HG03571 (cell line): ENCODE measurements around the gene HSF4.

Source experiments
- ATAC-seq: cut with Tn5 transposase; IDR thresholded peaks from one replicate; pipeline ENCODE4 v1.9.1; 2021; ENCODE audit not compliant: unreplicated experiment

The HSF4 gene

DNA sequence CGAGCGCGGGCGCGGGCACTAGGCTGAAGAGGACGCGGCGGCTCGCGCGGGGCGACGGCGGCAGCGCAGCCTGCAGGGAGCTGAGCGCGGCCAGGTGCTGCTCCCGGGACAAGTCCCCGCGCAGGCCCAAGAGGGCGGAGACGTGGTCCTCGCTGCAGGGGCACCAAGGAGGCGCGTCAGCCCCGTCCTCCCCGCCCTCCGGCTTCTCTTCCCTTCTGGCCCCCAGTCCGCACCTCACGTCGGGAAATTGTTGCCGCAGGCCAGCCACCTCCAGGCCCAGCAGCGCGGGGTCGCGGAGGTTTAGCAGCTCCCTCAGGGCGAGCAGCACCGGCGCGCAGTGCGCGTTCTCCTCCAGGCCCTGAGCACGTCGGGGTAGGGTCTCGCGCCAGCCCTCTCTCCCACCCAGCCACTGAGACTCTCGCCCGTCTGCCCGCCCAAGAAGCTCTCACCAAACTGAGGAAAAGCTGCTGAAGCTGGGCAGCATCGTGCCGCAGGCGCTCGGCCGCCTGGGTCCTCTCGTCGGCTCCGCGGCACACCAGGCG lies 20.0 kb downstream of the HSF4 start:
- ATAC-seq, result no peak

DNA sequence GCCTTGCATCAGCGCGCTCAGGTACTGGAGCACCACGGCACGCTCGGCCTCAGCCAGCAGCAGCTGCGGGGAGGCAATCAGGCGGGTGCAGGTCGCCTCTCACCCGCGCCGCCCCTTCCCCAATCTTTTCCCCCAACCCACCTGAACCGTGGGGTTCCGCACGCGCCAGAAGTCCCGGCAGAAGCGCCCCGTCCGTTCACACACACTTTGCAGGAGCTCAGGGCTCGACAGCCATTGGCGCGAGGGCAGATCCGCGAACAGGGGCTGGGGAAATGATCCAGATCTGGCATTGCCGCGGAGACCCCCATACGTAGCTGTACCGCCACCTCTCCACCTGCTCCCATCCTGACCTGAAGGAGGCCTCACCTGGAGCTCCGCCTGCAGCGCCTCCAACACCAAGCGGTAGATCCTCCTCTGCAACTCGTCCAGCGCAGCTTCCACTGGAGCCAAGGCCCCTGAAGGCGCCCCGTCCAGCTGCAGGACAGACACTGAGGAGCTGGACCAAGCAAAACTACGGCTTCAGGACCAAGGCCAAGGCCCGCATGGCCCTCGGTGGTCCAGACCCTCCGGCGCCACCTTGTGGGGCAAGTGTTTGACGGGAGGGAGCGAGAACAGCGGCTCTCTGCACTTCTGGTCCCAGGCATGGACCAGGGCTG lies 20.6 kb downstream of the HSF4 start:
- no peak for ATAC-seq

DNA sequence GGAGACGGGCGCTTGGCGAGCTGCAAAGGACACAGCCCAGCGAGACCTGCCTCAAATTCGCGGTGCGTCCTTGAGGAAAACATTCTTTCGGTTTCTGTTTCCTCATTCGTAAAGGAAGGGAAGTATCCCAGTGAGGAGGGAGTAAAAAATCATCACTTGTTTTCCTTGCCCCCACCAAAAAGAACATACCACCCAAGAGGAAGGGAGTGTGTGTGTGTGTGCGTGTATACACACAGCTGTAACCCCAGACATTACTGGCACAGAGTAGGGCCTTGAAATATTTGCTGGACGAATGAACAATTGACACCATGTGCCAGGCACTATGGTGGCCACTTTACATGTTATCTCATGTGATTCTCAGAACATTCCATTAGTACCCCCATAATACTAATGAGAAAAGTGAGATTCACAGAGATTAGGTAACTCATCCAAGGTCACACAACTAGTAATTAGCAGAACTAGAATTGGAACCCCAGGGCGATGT lies 21.1 kb downstream of the HSF4 start:
- ATAC-seq, result no peak

DNA sequence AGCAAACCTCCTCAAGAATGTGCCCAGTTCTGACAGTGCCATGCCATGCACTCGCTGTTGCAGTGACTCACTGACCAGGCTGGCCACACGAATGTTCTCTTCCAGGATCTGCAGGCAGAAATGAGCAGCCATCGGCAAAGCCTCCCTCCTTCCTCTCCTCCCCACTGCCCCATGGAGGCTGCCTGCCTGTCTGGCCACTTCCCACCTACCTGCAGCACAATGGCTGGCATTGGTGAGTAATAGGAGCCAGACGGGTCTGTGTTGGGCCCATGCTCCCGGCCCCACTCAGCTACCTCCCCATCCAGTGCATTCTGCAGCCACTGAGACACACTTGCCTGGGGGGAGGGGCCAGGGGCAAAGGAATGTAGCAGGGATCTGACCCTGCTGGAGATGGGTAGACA lies 22.0 kb downstream of the HSF4 start:
- no peak for ATAC-seq

DNA sequence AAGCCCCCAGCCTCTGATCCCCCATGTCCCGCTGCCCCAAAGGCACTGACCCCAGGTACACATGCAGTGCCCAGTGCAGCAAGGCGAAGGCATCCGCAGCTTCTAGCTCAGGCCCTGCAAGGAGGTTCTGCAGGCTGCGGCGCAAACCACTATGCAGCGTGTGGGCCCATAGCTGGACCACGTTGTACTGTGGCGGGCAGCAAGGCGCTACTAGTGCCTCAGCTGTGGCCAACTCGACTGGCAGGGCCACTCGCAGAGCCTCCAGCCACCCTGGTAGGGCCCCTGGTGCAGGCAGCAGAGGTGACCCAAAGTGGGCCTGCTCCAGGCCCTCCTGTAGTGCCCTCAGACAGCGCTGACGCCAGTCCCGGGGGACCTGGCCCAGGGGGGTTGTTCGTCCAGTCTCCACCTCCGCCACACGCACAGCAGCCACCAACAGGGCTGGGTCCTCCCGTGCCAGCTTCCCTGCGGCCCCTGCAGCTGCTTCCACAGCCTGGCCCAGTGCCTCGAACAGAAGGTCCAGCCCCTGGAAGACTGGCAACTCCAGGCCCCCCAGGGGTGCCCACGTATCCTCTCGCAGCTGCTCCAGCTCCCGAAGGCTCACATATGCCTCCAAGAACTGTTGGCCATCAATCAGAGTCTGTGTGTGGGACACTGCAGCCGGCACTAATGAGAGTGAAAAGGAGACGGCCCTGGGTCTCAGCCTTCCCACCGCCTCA lies 22.8 kb downstream of the HSF4 start:
- ATAC-seq, result no peak

- ATAC-seq, result no peak
Measured at GRCh38 chr16:67188323-67188722, 23.8 kb downstream of the HSF4 start.

GRCh38 chr16:67188798-67189197 lies 24.3 kb downstream of the HSF4 start:
- ATAC-seq, result no peak

GRCh38 chr16:67190041-67190440 lies 25.5 kb downstream of the HSF4 start, which contains the start of gene EXOC3L1:
TSS of gene EXOC3L1 (minus strand) at chr16:67190136. CDS start at chr16:67189676, 460 bp downstream.
- ATAC-seq, result no peak

DNA sequence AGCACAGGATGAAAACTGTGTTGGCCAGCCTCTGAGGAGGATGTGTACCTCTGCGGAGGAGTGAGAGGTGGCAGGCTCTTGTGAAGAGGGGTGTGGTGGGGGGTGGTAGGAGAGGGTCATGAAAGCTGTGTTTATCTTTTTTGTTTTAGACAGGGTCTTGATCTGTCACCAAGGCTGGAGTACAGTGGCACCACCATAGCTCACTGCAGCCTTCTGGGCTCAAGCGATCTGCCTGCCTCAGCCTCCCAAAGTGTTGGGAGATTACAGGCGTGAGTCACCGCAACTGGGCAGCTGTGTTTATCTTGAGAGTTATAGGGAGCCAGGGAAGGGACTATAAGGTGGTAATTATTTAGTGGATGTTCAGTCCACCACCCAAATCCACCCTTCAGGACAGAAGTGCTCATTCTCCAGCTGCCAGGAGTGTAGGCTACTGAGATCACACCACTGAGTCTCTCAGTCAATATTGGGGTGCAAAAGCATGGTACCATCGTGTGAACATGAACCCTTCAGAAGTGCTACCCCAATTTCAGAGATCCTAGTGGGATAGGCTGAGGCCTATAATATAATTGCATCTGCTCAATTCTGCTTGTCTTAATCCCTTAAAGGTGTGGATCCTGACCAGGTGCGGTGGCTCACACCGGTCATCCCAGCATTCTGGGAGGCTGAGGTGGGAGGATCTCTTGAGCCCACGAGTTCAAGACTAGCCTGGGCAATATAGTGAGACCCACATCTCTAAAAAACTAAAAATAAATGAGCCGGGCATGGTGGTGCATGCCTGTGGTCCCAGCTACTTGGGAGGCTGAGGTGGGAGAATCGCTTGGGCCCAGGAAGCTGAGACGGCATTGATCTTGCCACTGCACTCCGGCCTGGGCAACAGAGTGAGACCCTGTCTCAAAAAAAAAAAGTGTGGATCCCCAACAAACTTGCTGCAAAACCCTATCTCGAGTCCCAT lies 26.2 kb downstream of the HSF4 start:
- ATAC-seq, result no peak

- no peak for ATAC-seq
Measured at GRCh38 chr16:67191411-67191994, 27.0 kb downstream of the HSF4 start.

DNA sequence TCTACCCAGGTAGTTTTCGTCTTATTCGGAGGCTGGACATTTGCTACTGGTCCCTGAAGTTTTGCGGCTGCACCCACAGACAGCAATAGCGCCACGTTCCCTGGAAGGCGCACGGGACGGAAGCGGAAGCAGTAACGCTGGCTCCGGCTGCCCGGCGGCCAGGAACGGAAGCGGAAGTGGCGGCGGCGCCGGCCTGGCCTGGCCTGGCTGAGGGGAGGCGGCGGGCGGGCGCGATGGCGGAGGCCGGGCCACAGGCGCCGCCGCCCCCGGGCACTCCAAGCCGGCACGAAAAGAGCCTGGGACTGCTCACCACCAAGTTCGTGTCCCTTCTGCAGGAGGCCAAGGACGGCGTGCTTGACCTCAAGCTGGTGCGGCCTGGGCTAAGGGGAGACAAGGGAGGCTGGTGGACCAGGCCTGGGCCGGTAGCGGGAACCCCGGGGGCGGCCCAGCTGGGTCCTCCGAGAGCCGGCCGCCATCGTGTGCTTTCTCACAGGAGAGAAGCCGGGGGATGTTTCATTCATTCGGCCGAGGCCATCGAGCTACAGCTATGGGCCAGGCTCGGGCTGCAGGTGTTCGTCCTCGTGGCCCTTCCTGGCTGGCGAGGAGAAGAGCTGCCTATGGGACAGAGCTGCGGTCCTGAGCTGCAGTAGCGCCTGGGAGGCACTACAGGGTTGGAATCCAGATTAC lies 27.6 kb downstream of the HSF4 start, which contains the start of gene E2F4:
E2F4 (plus strand) TSS at position 161 of the 687 bp plus-strand sequence; CDS start at position 234, 73 bp downstream.
- ATAC-seq, result peak; percentile 68

DNA sequence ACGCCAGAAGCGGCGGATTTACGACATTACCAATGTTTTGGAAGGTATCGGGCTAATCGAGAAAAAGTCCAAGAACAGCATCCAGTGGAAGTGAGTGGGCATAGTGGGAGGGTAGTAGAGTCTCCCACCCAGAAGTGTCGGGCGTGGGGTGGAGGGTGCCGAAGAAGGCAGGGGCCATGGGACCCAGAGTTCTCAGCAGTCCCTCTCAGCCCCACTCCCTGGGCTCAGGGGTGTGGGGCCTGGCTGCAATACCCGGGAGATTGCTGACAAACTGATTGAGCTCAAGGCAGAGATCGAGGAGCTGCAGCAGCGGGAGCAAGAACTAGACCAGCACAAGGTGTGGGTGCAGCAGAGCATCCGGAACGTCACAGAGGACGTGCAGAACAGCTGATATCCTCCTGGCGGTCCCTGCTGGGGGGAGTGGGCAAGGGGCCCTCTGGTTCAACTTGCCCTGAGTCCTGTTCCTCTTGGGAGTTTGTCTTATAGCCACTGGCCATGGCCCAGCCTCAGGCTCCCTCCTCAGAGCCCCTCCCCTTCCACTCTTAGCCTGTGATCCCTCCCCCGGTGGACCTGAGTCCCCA lies 28.3 kb downstream of the HSF4 start:
- no peak for ATAC-seq

DNA sequence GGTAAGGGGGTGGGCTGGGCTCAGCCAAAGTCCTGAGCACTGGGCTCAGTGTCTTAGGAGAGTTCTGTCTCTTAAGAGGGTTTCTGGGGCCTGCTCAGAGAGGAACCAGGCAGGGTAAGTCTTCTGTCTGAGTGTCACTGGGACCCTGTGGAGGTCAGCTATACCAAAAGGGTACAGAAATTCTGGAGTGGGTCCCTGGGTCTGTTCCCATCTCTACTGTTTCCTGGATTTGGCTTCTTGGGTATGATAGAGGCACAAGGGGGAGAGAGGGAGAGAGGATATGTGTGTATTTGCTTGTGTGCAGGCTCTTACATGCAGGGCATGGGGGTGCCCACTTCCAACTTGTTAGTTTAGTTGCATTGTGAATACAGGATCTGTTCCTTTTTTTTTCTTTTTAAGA lies 29.0 kb downstream of the HSF4 start:
- ATAC-seq, result no peak

DNA sequence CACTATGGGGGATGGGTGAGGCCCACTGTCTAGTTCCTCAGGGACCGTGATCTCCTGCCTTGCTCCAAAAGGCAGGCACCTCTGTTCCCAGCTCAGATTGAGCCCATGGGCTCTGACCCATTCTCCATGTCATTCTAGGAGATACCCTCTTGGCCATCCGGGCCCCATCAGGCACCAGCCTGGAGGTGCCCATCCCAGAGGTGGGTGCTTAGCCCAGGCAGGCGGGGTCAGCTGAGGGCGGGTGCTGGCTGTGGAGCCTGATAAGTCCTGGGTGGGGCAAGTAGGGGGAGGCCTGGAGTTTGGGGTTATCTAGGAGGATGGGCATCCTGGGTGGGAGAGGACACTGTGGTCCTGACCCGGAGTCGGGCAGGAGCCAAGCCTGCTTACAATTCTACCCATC lies 29.7 kb downstream of the HSF4 start:
- no peak for ATAC-seq

DNA sequence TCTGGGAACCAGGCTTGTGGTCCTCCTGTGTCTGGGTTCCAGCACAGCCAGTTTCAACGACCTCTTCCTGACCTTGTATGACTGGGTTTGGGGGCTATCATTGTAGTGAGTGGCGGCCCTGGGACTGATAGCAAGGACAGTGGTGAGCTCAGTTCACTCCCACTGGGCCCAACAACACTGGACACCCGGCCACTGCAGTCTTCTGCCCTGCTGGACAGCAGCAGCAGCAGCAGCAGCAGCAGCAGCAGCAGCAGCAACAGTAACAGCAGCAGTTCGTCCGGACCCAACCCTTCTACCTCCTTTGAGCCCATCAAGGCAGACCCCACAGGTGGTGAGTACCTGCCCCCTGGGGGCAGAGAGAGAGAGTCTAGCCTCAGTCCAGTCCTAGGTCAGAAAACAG lies 31.1 kb downstream of the HSF4 start:
- no peak for ATAC-seq

- no peak for ATAC-seq
Measured at GRCh38 chr16:67196881-67197280, 32.3 kb downstream of the HSF4 start.

GRCh38 chr16:67197704-67198103 lies 33.2 kb downstream of the HSF4 start:
- no peak for ATAC-seq

DNA sequence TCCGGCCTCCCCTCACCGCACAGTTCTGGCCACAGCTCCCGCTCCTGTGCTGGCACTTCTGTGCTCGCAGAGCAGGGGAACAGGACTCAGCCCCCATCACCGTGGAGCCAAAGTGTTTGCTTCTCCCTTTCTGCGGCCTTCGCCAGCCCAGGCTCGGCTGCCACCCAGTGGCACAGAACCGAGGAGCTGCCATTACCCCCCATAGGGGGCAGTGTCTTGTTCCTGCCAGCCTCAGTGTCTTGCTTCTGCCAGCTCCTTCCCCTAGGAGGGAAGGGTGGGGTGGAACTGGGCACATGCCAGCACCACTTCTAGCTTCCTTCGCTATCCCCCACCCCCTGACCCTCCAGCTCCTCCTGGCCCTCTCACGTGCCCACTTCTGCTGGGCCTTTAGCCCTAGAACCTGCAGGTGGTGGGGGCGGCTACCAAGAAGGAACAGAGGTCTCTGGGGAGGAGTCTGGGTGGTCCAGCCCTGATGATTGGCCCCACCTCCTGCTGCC lies 33.7 kb downstream of the HSF4 start:
- ATAC-seq, result no peak

DNA sequence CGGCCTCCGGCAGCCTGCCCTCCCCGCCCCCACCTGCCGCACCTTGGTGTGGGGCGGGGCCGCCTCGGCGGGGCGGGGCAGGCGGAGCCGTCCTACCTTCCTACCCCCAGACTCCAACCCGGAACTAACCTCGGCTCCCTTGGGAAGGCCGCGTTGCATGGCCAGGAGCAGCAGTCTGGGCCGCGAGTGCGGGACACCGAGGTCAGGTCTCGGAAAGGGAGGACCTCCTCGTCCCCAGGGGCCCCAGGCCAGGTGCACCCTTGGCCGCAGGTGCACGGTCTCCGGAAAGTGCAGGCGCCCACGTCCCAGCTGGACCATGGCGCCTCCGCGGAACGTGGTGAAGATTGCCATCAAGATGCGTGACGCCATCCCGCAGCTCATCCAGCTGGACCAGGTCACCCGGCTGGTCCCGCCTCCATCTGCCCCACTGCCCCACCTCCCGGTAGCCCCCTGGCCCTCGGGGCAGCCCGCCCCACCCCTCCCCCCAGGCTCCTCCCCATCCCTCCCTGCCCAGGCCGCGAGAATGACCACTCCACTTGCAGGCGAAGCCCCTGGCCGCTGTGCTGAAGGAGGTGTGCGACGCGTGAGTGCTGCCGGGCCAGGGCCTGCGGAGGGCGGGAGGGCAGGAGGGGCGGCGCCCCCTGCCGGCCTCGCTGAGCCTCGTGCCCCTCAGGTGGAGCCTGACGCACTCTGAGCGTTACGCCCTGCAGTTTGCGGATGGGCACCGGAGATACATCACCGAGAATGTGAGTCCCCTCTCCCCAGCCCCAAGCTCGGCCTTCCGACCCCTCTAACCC lies 34.7 kb downstream of the HSF4 start, which contains the start of gene ELMO3:
ELMO3 (plus strand) TSS at position 121 of the 797 bp plus-strand sequence; CDS start at position 317, 196 bp downstream.
- no peak for ATAC-seq
